ENCODE measurements around the gene UBE3C.
"Not testable (repeated sequence)": the region's sequence is repeated elsewhere in the genome, so short reads cannot be mapped to it uniquely, and the experiment has no call there.

The UBE3C gene

DNA sequence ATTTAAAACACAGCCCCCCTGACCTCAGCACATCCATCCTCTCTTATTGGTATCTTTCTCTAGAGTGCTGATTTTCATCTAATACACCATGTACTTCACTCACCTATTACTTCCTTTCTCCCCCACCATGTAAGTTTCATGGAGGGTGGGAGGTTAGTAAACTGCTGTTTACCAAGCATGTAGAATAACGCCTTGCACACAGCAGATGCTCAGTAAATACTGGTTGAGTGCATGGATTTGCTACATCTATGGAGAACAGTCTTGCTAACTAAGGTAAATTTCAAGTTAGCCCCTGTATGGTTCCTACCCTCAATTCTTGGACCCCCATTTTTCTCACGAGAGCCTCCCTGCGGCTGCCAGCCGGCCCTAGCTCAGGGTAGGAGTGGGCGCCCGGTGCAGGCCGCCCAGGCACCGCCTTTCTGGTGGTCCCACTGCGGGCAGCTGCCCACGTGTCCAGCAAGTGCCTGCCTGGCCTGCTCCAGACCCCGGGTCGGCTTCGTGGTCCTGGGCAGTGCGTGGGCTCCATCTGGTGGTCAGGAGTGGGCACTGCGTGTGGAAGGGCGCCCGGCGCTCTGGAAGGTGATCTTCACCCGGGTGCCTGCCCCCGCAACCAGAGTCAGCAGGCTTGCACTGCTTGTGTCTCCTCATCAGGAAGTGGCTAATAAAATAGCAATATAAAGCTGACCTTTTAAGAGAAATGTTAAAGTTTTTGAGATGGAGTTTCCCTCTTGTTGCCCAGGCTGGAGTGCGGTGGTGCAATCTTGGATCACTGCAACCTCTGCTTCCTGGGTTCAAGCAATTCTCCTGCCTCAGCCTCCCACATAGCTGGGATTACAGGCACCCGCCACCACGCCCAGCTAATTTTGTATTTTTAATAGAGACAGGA lies 134.7 kb downstream of the UBE3C start:
- Histone ChIP-seq H3K4me1 (ENCODE audit: control insufficient read depth, insufficient read depth, low read length) (peaks cover 27% of the 10 kb centered on the region), H3K36me3 (ENCODE audit: control insufficient read depth, insufficient read depth, low read length, severe bottlenecking) (peaks cover 21% of the 10 kb centered on the region), H3K4me3 (ENCODE audit: low read length) (no peak overlapping the region), H3K9ac (ENCODE audit: low read length) (peak overlapping the region; percentile 71), H3K27me3 (replicated peaks; ENCODE audit: control insufficient read depth, insufficient read depth, low read length) (no peaks in the 10 kb centered on the region), H3K9me3 (ENCODE audit: control insufficient read depth, low read length) (no peaks in the 10 kb centered on the region)
- DNase-seq (ENCODE audit: low read depth): peak; percentile 74

DNA sequence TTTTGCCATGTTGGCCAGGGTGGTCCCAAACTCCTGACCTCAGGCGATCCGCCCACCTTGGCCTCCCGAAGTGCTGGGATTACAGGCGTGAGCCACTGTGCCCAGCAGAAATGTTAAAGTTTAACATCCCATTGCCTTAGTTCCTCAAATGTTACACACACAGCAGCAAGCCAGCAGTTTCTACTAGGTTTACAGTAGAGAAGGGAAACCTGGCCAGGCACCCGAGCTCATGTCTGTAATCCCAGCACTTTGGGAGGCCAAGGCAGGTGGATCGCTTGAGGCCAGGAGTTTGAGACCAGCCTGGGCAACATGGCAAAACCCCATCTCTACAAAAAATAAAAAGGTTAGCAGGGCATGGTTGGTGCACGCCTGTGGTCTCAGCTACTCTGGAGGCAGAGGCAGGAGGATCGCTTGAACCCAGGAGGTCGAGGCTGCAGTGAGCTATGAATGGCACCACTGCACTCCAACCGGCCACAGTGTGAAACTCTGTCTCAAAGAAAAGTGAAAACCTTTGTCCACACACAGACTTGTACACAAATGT lies 135.4 kb downstream of the UBE3C start:
- Histone ChIP-seq H3K4me1 (ENCODE audit: control insufficient read depth, insufficient read depth, low read length) (peaks cover 30% of the 10 kb centered on the region), H3K36me3 (ENCODE audit: control insufficient read depth, insufficient read depth, low read length, severe bottlenecking) (peaks cover 17% of the 10 kb centered on the region)
- not testable (repeated sequence) for H3K27me3 ChIP-seq (replicated peaks; ENCODE audit: control insufficient read depth, insufficient read depth, low read length); H3K9me3 ChIP-seq (ENCODE audit: control insufficient read depth, low read length); DNase-seq (ENCODE audit: low read depth); H3K4me3 ChIP-seq (ENCODE audit: low read length); H3K9ac ChIP-seq (ENCODE audit: low read length)

DNA sequence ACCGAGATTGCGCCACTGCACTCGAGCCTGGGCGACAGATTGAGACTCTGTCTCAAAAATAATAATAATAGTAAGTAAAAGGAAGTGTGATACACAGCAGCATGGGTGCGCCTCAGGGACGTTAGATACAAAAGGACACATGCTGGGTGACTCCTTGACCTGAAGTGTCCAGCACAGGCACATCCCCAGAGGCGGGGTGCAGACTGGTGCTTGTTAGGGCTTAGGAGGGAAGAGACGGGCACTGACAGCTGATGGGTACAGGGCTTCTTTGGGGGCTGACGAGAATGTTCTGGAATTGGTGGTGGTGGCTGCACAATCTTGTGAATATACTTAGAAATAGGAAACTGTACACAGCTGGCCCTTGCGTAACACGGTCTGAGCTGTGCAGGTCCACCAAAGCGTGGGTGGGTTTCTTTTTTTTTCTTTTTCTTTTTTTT lies 136.3 kb downstream of the UBE3C start:
- Histone ChIP-seq H3K27me3 (replicated peaks; ENCODE audit: control insufficient read depth, insufficient read depth, low read length) (no peaks in the 10 kb centered on the region), H3K36me3 (ENCODE audit: control insufficient read depth, insufficient read depth, low read length, severe bottlenecking) (peaks cover 9% of the 10 kb centered on the region), H3K9ac (ENCODE audit: low read length) (no peak overlapping the region), H3K9me3 (ENCODE audit: control insufficient read depth, low read length) (no peaks in the 10 kb centered on the region), H3K4me3 (ENCODE audit: low read length) (no peak overlapping the region), H3K4me1 (ENCODE audit: control insufficient read depth, insufficient read depth, low read length) (peaks cover 33% of the 10 kb centered on the region)
- DNase-seq (ENCODE audit: low read depth): no peak

DNA sequence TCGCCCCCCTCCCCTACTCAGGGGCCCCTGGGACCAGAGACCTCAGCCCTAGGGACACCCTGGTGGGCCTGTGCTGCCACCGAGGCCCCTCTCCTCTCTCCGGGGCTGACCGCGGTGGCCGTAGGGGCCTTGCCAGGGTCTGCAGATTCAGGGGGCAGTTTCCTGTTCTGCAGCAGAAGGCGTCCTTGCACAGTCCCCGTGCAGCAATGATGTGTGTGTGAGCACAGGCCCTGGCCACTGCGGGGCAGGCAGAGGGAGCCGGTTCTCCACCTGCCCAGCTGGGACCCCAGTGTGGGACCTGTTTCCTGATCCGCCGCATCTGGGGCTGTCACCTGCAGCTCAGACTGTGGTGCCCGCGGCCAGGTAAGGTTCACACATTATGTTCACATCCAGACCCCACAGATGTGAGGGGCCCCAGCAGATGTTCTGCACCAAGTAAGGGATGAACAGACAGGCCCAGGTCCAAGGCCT lies 137.4 kb downstream of the UBE3C start:
- H3K36me3 ChIP-seq (ENCODE audit: control insufficient read depth, insufficient read depth, low read length, severe bottlenecking): no peaks in the 10 kb centered on the region
- H3K27me3 ChIP-seq (replicated peaks; ENCODE audit: control insufficient read depth, insufficient read depth, low read length): no peaks in the 10 kb centered on the region
- peaks cover 36% of the 10 kb centered on the region for H3K4me1 ChIP-seq (ENCODE audit: control insufficient read depth, insufficient read depth, low read length)
- no peak overlapping the region for H3K4me3 ChIP-seq (ENCODE audit: low read length)
- DNase-seq (ENCODE audit: low read depth): no peak
- no peak overlapping the region for H3K9ac ChIP-seq (ENCODE audit: low read length)
- H3K9me3 ChIP-seq (ENCODE audit: control insufficient read depth, low read length): no peaks in the 10 kb centered on the region

DNA sequence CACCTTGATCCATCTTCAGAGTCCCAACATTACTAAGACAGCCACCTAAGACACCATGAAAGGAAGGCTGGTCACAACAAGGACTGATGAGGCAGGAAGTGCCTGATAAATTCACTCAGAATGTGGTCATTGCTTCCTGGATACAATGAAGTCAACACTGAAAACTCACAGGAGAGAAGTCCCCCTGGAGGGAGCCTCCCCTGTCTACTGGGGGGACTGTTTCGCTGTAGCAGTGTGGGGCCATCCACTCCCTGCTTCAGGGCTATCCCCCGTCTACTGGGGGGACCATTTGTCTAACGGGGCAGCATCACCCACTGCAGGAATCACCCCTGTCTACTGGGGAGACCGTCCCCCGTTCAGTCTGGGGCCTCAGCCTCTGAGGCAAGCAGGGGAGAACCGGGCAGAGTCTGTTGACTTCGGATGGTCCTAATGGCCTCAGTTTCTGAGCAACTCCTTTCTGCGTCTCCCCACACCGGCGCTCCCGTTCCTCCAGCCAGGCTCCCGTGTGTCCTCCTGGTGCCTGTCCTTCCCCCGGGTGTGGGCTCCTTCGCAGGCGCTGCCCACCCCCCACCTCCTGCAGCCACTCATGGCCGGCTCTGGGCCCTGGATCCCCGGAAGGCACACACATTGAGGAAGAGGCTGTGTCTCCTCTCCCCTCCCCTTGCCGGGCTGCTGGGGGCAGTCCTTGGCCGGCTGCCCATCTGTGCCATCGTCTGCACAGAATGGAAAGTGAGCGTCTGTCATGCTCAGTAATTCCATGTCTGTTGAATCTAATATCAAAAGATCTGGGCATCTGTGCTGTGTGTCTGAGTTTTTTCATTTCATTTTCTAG lies 138.2 kb downstream of the UBE3C start:
- no peaks in the 10 kb centered on the region for H3K36me3 ChIP-seq (ENCODE audit: control insufficient read depth, insufficient read depth, low read length, severe bottlenecking)
- H3K4me3 ChIP-seq (ENCODE audit: low read length): no peak overlapping the region
- peaks cover 30% of the 10 kb centered on the region for H3K4me1 ChIP-seq (ENCODE audit: control insufficient read depth, insufficient read depth, low read length)
- DNase-seq (ENCODE audit: low read depth): no peak
- no peaks in the 10 kb centered on the region for H3K27me3 ChIP-seq (replicated peaks; ENCODE audit: control insufficient read depth, insufficient read depth, low read length)
- H3K9ac ChIP-seq (ENCODE audit: low read length): no peak overlapping the region
- H3K9me3 ChIP-seq (ENCODE audit: control insufficient read depth, low read length): no peaks in the 10 kb centered on the region

DNA sequence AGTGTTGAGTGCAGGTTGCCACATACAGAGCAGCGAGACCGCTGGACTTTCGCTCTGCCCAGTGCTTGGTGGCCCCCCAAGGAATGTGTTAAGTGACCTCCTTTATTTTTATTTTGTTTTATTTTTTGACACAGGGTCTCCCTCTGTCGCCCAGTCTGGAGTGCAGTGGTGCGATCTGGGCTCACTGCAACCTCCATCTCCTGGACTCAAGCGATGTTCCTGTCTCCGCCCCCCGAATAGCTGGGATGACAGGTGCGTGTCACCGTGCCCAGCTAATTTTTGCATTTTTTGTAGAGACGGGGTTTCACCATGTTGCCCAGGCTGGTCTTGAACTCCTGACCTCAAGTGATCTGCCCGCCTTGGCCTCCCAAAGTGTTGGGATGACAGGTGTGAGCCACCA lies 138.8 kb downstream of the UBE3C start:
- not testable (repeated sequence) for DNase-seq (ENCODE audit: low read depth); H3K36me3 ChIP-seq (ENCODE audit: control insufficient read depth, insufficient read depth, low read length, severe bottlenecking); H3K9ac ChIP-seq (ENCODE audit: low read length); H3K9me3 ChIP-seq (ENCODE audit: control insufficient read depth, low read length); H3K4me3 ChIP-seq (ENCODE audit: low read length); H3K27me3 ChIP-seq (replicated peaks; ENCODE audit: control insufficient read depth, insufficient read depth, low read length)
- H3K4me1 ChIP-seq (ENCODE audit: control insufficient read depth, insufficient read depth, low read length): peaks cover 25% of the 10 kb centered on the region

DNA sequence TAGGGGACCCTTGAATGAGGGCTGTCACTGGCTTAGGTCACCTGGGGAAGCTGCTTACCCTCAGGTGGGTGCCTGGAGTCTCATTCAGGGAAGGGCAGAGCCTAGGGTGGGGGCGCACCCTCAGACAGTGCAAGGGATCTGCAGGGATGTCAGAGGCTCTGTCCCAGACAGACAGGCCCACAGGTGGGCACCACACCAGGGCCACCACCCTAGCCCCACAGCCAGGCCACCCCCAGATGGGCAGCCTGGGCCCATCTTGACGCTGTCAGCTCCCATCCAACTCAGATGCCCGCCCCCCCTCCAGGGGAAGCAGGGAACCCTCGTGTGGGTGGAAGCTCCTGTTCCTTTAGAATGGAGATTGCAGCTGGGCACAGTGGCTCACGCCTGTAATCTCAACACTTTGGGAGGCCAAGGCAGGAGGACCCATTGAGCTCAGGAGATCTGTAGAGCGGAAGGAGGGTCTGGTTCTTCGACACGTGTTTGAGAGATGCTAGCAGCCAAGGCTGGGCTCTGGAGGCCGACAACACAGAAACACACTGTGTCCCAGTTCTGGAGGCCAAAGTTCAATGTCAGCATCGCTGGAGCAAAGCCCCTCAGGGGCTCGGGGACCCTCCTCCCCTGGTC lies 139.6 kb downstream of the UBE3C start:
- H3K4me3 ChIP-seq (ENCODE audit: low read length): no peak overlapping the region
- no peak overlapping the region for H3K9ac ChIP-seq (ENCODE audit: low read length)
- DNase-seq (ENCODE audit: low read depth): no peak
- H3K27me3 ChIP-seq (replicated peaks; ENCODE audit: control insufficient read depth, insufficient read depth, low read length): no peaks in the 10 kb centered on the region
- peaks cover 18% of the 10 kb centered on the region for H3K4me1 ChIP-seq (ENCODE audit: control insufficient read depth, insufficient read depth, low read length)
- no peaks in the 10 kb centered on the region for H3K9me3 ChIP-seq (ENCODE audit: control insufficient read depth, low read length)
- H3K36me3 ChIP-seq (ENCODE audit: control insufficient read depth, insufficient read depth, low read length, severe bottlenecking): no peaks in the 10 kb centered on the region

DNA sequence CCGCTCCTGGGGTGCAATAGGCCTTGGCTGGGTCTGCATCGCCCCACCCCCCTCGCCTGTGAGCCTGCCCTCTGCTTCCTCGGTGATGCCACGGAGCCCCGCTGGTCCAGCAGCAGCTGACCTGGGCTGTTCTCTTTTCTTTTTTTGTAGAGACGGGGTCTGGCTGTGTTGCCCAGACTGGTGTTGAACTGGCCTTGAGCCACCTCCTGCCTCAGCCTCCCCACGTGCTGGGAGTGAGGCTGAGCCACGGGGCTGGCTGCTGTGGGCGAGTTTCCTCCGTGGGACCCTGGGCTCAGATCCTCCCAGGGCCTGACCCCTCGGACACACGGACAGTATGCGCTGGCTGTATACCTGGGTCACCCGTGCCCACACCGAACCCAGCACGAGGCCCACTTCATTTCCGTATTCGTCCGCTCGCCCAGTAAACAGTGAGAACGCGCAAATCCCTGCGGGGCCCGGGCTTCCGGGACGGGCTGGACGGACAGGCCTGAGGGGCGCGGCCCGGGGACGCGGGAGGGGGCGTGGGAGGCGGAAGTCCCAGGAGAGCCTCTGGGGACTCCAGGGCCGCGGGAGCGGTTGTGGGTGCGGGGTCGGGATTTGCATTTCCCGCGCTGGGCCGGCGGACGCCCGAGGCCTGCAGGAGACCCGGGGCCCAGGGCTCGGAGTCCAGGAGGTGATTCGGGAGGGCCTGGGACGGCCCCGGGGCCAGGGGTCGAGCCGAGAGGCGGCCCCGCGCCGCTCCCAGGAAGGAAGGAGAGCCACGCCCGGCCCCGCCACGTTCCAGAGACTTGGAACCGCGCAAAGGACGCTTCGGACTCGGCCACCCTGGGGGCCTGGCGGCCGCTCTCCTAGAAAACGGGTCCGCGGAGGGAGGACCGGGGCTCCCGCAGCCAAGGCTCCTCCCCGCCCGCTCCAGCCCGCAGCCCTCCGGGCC lies 140.3 kb downstream of the UBE3C start:
- Histone ChIP-seq H3K27me3 (replicated peaks; ENCODE audit: control insufficient read depth, insufficient read depth, low read length) (no peaks in the 10 kb centered on the region), H3K4me1 (ENCODE audit: control insufficient read depth, insufficient read depth, low read length) (peaks cover 13% of the 10 kb centered on the region), H3K9ac (ENCODE audit: low read length) (peak overlapping the region; percentile 84), H3K4me3 (ENCODE audit: low read length) (peak overlapping the region; percentile 73), H3K36me3 (ENCODE audit: control insufficient read depth, insufficient read depth, low read length, severe bottlenecking) (no peaks in the 10 kb centered on the region), H3K9me3 (ENCODE audit: control insufficient read depth, low read length) (no peaks in the 10 kb centered on the region)
- DNase-seq (ENCODE audit: low read depth): peak; percentile 17

DNA sequence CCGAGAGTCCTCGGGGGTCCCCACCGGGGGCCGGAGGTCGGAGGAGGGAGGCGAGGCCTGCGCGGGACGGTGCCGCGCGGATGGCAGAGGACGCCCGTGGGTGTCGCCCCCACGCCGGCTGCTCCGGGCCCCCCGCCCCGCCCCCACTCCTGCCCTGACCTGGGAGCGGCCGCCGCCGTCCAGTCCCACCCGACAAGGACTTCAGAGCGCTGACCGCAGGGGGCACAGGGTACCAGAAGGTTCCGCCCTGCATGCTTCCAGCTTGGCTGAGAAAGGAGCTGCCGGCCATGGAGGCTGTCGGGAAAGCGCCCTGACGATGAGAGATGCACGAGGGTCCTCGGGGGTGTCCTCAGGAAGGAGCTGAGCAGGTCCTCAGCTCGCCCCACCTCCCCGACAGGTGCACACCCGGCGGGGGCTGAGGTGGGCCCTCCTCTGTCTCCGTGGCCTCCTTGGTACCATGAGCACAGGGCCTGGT lies 141.1 kb downstream of the UBE3C start:
- H3K9ac ChIP-seq (ENCODE audit: low read length): peak overlapping the region; percentile 84
- no peaks in the 10 kb centered on the region for H3K9me3 ChIP-seq (ENCODE audit: control insufficient read depth, low read length)
- H3K4me3 ChIP-seq (ENCODE audit: low read length): peak overlapping the region; percentile 73
- H3K4me1 ChIP-seq (ENCODE audit: control insufficient read depth, insufficient read depth, low read length): peaks cover 13% of the 10 kb centered on the region
- no peaks in the 10 kb centered on the region for H3K27me3 ChIP-seq (replicated peaks; ENCODE audit: control insufficient read depth, insufficient read depth, low read length)
- no peak for DNase-seq (ENCODE audit: low read depth)
- no peaks in the 10 kb centered on the region for H3K36me3 ChIP-seq (ENCODE audit: control insufficient read depth, insufficient read depth, low read length, severe bottlenecking)

DNA sequence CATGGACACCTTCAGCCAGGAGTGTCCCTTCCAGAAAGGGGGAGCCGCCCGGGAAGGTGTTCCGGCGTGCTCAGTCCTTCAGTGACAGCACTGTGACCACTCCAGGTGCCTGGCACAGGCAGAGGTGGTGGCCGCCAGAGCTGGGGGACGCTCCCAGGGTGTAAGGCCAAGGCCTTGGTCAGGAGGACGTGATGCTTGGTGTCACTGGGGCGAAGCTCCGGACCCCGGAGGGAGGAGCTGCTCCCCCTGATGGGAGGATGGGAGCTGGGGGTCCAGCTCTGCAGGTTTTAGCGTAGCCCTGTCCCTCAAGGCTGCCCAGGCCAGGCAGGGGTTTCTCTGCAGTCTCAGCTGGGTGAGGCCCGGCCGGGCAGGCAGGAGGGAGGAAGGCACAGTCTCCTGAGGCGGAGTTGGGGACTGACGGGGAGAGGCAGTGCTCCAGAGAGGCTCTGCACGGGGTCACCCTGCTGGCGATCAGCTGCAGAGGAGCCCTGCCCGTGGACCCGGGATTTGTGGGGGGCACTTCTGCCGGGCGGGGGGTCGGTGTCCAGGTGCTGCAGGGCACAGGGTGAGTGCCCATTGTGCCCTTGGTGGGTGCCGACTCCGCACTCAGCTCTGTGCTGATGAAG lies 141.6 kb downstream of the UBE3C start:
- peaks cover 13% of the 10 kb centered on the region for H3K4me1 ChIP-seq (ENCODE audit: control insufficient read depth, insufficient read depth, low read length)
- H3K27me3 ChIP-seq (replicated peaks; ENCODE audit: control insufficient read depth, insufficient read depth, low read length): no peaks in the 10 kb centered on the region
- no peaks in the 10 kb centered on the region for H3K36me3 ChIP-seq (ENCODE audit: control insufficient read depth, insufficient read depth, low read length, severe bottlenecking)
- peak overlapping the region; percentile 73 for H3K4me3 ChIP-seq (ENCODE audit: low read length)
- no peak for DNase-seq (ENCODE audit: low read depth)
- no peaks in the 10 kb centered on the region for H3K9me3 ChIP-seq (ENCODE audit: control insufficient read depth, low read length)
- H3K9ac ChIP-seq (ENCODE audit: low read length): peak overlapping the region; percentile 84

Measured in adipocyte (in vitro differentiated cells).